ENCODE data around the gene HMGB1. TPM values are rescaled to one million over a fixed set of nuclear protein-coding genes. Genes with fewer than 3 reads are reported as not detected.
A peak's percentile ranks its signal among the peaks of the same experiment; 100 is the strongest.

The HMGB1 gene
- total and polyA plus RNA-seq, 2 of the 13 experiments (the other 11 are each of a cell fraction or from before 2014, with no cell fraction given): 115 to 584 TPM

- TF ChIP-seq ZNF709 (CRISPR knock-in tag; IDR thresholded peaks at IDR 0.05): no peak
- TF ChIP-seq DPF2 (CRISPR knock-in tag; IDR thresholded peaks at IDR 0.05; ENCODE audit: borderline replicate concordance, low read depth): no peak
- no peak for TF ChIP-seq ETV5 (CRISPR knock-in tag; IDR thresholded peaks at IDR 0.05; ENCODE audit: borderline replicate concordance)
- TF ChIP-seq ZMYM4 (CRISPR knock-in tag; IDR thresholded peaks at IDR 0.05): peak; percentile 80
- 0 out of 2 replicates have a peak, but pooled peaks have one; percentile 38 for TF ChIP-seq FOXK2 (IDR thresholded peaks at IDR 0.05)
- TF ChIP-seq ZNF572 (CRISPR knock-in tag; IDR thresholded peaks at IDR 0.05): no peak
- TF ChIP-seq MXI1 (IDR thresholded peaks at IDR 0.05; ENCODE audit: borderline replicate concordance, low read depth, low read length): peak; percentile 99
- TF ChIP-seq ZNF512B (CRISPR knock-in tag; IDR thresholded peaks at IDR 0.05; ENCODE audit: borderline replicate concordance): no peak
- TF ChIP-seq ZNF589 (CRISPR knock-in tag; conservative IDR thresholded peaks at IDR 0.05): peak; percentile 80; the same call in 1 of the 2 replicates
- no peak for TF ChIP-seq NCOA2 (CRISPR knock-in tag; IDR thresholded peaks at IDR 0.05)
- no peak for TF ChIP-seq TEAD2 (CRISPR knock-in tag; IDR thresholded peaks at IDR 0.05)
- no peak; the same call in 1 of the 2 replicates for TF ChIP-seq ZNF547 (CRISPR knock-in tag; IDR thresholded peaks at IDR 0.05)
- no peak for TF ChIP-seq ZNF431 (CRISPR knock-in tag; IDR thresholded peaks at IDR 0.05; ENCODE audit: borderline replicate concordance, low read depth)
- TF ChIP-seq, protein P1, sequence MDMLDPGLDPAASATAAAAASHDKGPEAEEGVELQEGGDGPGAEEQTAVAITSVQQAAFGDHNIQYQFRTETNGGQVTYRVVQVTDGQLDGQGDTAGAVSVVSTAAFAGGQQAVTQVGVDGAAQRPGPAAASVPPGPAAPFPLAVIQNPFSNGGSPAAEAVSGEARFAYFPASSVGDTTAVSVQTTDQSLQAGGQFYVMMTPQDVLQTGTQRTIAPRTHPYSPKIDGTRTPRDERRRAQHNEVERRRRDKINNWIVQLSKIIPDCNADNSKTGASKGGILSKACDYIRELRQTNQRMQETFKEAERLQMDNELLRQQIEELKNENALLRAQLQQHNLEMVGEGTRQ (IDR thresholded peaks at IDR 0.05; ENCODE audit: low read depth, low read length): no peak
- TF ChIP-seq, protein P1 (CRISPR knock-in tag; IDR thresholded peaks at IDR 0.05; ENCODE audit: borderline replicate concordance): no peak
- no peak for TF ChIP-seq ZNF224 (CRISPR knock-in tag; IDR thresholded peaks at IDR 0.05)
- TF ChIP-seq JUNB (CRISPR knock-in tag; IDR thresholded peaks at IDR 0.05; ENCODE audit: borderline replicate concordance): peak; percentile 28; the same call in 1 of the 2 replicates
- TF ChIP-seq ZNF550 (CRISPR knock-in tag; IDR thresholded peaks at IDR 0.05; ENCODE audit: borderline replicate concordance): no peak
- no peak for TF ChIP-seq SSRP1 (CRISPR knock-in tag; IDR thresholded peaks at IDR 0.05)
- peak; percentile 11; the same call in 1 of the 2 replicates for TF ChIP-seq TBX2 (CRISPR knock-in tag; IDR thresholded peaks at IDR 0.05; ENCODE audit: borderline replicate concordance)
- no peak for TF ChIP-seq ZNF577 (CRISPR knock-in tag; IDR thresholded peaks at IDR 0.05; ENCODE audit: borderline replicate concordance, low read depth)
- TF ChIP-seq HOXA9 (CRISPR knock-in tag; IDR thresholded peaks at IDR 0.05; ENCODE audit: borderline replicate concordance): peak; percentile 77; the same call in 1 of the 2 replicates
- TF ChIP-seq ZNF747 (CRISPR knock-in tag; IDR thresholded peaks at IDR 0.05; ENCODE audit: borderline replicate concordance): no peak
- TF ChIP-seq ZNF777 (CRISPR knock-in tag; IDR thresholded peaks at IDR 0.05): no peak
Measured at GRCh38 chr13:30465593-30466357, at the start of gene HMGB1 (continued).

All from HepG2 (cell line).